Esophagus muscularis mucosa (tissue), 4 donors: ENCODE measurements around the gene PEX14. TPM values are rescaled to one million over a fixed set of nuclear protein-coding genes. Genes with fewer than 3 reads are reported as not detected.

ENCODE experiments used
- DNase-seq: peaks from one replicate; pipeline ENCODE4 v3.0.0-alpha.2; 2017; ENCODE audit errors: extremely low spot score
- H3K27ac ChIP-seq, 4 donors: fragments of 200-600 bp; sonication (generic); replicated peaks in 1 of 4; 1 replicate in 3 of 4; 2 replicates in 1 of 4; pipeline ENCODE4 v1.5.1; 2016 to 2019; ENCODE audit warnings: mild to moderate bottlenecking in 1 of 4
- H3K27me3 ChIP-seq, 4 donors: fragments of 200-600 bp; sonication (generic); one replicate each; pipeline versions ENCODE4 v1.5.1 to v1.6.0; 2016 to 2019
- H3K36me3 ChIP-seq, 4 donors: fragments of 200-600 bp; sonication (generic); one replicate each; pipeline ENCODE4 v1.5.1; 2016 to 2019
- H3K4me1 ChIP-seq, 4 donors: fragments of 200-600 bp; sonication (generic); one replicate each; pipeline ENCODE4 v1.5.1; 2016 to 2019
- H3K4me3 ChIP-seq, 4 donors: fragments of 200-600 bp; sonication (generic); 1 replicate in 2 of 4; 2 replicates in 2 of 4; pipeline ENCODE4 v1.5.1; 2016 to 2019; ENCODE audit warnings: mild to moderate bottlenecking in 4 of 4, moderate library complexity in 1 of 4
- H3K9me3 ChIP-seq, 4 donors: fragments of 200-600 bp; sonication (generic); 1 replicate in 3 of 4; 2 replicates in 1 of 4; pipeline ENCODE4 v1.5.1; 2016 to 2019
- EP300 ChIP-seq: sonication (generic); formaldehyde crosslinking; IDR thresholded peaks from one replicate; pipeline ENCODE4 v1.6.1; 2017; ENCODE audit warnings: antibody characterized with exemption
- POLR2A ChIP-seq: fragments of 450-650 bp; IDR thresholded peaks from one replicate; pipeline ENCODE4 v1.6.1; 2017; ENCODE audit warnings: antibody characterized with exemption, moderate library complexity, mild to moderate bottlenecking, low read depth
- POLR2AphosphoS5 ChIP-seq, 2 donors: sonication (generic); formaldehyde crosslinking; IDR thresholded peaks; one replicate each; pipeline ENCODE4 v1.6.1; 2017; ENCODE audit warnings: antibody characterized with exemption in 2 of 2
- WGBS: methylation state at CpG from one replicate; pipeline ENCODE4 v1.1.5; 2018; 5-methylcytosine and 5-hydroxymethylcytosine counted together
- intact Hi-C: fragments of 100-400 bp; cut with DNase I; formaldehyde crosslinking; loops from one replicate; pipeline ENCODE4 v1.15.1; 2023
- total RNA-seq, 4 donors: library from RNA; depleted of rRNA; stranded (reverse); fragments of >200 nt; gene quantifications; one replicate each; pipeline versions ENCODE4 v1.1.0 to v1.2.1, GENCODE V29; 2016
- TF ChIP-seq, protein P1 (sequence below), 3 experiments: fragments of 200-600 bp in 2 of 3; fragments of 450-650 bp in 1 of 3; sonication (generic) in 2 of 3; IDR thresholded peaks; one replicate each; pipeline ENCODE4 v1.5.1; 2017 to 2019; ENCODE audit warnings: antibody characterized with exemption in 3 of 3, mild to moderate bottlenecking in 2 of 3, moderate library complexity in 1 of 3

The PEX14 gene
- total RNA-seq, 4 donors from 2014 or later: 16.2 to 24.2 (median 20.1) TPM

DNA sequence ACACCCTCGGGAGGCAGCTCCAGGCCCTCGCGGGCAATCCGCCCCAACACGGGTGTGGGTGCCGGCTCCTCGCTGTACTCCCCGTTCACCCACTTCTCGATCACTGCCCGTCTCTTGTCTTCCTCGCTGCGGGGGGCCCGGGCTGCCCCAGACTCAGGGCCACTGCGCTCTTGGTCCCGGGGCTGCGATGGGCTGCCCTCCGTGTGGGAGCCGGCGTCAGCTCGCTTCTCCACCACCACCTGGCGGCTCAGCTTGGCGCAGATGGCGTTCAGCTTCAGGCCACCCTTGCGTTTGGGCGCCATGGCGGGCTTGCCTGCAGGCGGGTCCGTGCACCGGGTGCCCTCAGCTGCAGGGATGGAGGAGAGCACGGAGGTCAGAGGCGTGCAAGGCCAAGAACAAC is 190.5 kb downstream of the PEX14 start:
- peaks cover 70 to 85% (median 81%) of the 10 kb centered on the region in 4 donors for H3K4me1 ChIP-seq
- no peaks in the 10 kb centered on the region for H3K9me3 ChIP-seq
- peak overlapping the region; percentile 86 to 96 (median 91) for H3K27ac ChIP-seq
- 96% methylated on average over 26 of the region's 31 CpGs for whole genome bisulfite sequencing
- intact Hi-C loops: no loop called here
- H3K36me3 ChIP-seq: peaks cover 0 to 26% (median 12%) of the 10 kb centered on the region in 4 donors
- no peak for DNase-seq
- no peak overlapping the region for H3K4me3 ChIP-seq
- no peaks in the 10 kb centered on the region for H3K27me3 ChIP-seq
- TF ChIP-seq POLR2A (no peak), EP300 (no peak), POLR2AphosphoS5 (IDR thresholded peaks at IDR 0.05) (no peak)
- TF ChIP-seq, protein P1, sequence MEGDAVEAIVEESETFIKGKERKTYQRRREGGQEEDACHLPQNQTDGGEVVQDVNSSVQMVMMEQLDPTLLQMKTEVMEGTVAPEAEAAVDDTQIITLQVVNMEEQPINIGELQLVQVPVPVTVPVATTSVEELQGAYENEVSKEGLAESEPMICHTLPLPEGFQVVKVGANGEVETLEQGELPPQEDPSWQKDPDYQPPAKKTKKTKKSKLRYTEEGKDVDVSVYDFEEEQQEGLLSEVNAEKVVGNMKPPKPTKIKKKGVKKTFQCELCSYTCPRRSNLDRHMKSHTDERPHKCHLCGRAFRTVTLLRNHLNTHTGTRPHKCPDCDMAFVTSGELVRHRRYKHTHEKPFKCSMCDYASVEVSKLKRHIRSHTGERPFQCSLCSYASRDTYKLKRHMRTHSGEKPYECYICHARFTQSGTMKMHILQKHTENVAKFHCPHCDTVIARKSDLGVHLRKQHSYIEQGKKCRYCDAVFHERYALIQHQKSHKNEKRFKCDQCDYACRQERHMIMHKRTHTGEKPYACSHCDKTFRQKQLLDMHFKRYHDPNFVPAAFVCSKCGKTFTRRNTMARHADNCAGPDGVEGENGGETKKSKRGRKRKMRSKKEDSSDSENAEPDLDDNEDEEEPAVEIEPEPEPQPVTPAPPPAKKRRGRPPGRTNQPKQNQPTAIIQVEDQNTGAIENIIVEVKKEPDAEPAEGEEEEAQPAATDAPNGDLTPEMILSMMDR (IDR thresholded peaks at IDR 0.05): no peak

DNA sequence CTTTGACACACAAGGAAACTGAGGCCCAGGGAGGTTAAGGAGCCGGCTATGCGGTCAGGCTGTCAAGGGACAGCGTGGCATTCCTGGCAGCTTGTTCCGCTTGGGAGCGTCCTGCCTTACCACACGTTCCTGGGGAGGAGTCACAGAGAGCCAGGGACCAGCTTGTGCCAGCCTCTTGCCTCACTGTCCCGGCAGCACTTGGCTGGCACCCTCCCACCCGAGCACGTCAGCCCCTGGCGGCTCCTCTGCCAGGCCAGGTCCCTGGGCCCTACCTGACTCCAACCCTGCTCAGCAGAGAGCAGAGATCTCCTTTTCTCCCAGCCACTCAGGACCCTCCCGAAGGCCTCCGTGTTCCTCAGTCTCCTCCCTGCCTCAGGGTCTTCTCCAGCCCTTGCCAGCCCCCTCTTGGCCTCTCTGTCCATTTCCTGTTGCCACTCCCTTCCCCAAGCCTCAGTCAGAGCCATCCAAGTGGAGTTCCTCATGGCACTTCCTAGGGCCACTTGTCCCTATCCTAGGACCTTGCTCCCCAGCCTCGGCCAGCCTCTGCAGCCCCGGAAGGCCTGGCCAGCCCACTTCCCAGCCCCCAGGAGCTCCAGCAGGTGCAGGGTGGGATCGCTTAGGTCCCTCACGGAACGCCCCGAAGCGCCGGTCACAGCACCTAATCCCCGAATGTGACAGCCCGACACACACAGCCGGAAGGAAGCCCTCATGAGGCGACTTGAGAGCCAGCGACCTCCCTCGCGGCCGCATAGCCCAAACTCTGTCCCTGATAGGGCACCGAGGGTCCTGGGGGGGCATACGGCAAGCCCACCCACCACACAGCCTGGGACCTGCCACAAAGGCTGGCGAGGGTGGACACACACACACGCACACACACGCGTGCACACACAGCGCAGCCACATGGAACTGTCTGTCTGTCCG is 191.4 kb downstream of the PEX14 start:
- Histone ChIP-seq H3K27ac (peak overlapping the region; percentile 86 to 96 (median 91)), H3K4me1 (peaks cover 72 to 95% (median 90%) of the 10 kb centered on the region in 4 donors), H3K4me3 (no peak overlapping the region), H3K36me3 (peaks cover 0 to 21% (median 11%) of the 10 kb centered on the region in 4 donors), H3K27me3 (no peaks in the 10 kb centered on the region), H3K9me3 (no peaks in the 10 kb centered on the region)
- no peak for DNase-seq
- intact Hi-C loops: no loop called here
- TF ChIP-seq POLR2AphosphoS5 (IDR thresholded peaks at IDR 0.05) (peak; percentile 70 to 89), POLR2A (no peak)
- WGBS: 83% methylated on average over 22 of the region's 36 CpGs

DNA sequence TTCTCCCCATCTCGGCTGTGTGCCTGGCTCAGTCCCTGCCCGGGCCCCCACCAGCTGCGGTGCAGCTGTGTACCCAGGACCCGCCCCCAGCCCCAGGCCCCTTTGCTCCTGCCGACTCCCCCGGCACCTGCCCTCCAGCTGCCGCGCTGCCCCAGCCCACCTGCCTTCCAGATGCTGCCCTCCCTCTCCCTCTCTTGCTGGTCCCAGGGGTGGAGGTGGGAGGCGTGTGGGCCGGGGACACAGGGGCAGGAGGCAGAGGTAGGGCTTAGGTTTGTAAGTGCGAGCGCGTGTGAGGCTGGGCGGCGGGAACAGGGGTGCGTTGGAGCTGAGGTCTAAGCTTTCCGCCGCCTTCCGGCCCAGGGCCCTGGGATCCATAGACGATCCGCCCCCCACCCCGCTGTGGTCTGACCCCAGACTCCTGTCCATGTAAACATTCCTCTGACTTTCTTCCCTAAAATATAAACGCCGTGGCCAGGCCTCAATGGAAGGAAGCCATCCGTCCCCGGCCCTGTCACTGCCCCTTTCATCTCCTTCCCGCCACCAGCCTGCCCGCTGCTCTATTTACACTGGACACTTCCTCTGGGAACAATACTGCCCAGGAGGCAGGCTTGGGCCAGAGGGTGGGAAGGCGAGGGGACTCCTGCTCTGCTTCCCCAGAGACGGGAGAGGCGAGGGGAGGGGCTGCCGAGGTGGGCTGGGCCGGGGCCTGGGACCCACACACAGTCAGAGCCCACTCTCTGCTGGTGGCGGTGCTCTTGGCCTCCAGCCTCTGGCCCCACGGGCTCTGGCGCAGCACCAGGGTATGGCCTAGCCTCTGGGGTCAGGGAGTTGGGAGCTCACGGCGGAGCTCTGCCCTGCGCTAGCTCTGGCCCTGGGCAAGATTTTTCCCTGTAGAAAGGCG is 193.4 kb downstream of the PEX14 start:
- 22% methylated on average over 22 of the region's 40 CpGs for WGBS
- Histone ChIP-seq H3K9me3 (no peaks in the 10 kb centered on the region), H3K4me1 (peaks cover 77 to 100% (median 100%) of the 10 kb centered on the region in 4 donors), H3K27me3 (no peaks in the 10 kb centered on the region), H3K4me3 (peak overlapping the region in 2 of 4 donors; percentile 3 to 18), H3K27ac (peak overlapping the region; percentile 86 to 96 (median 91)), H3K36me3 (peaks cover 0 to 18% (median 11%) of the 10 kb centered on the region in 4 donors)
- DNase-seq: no peak
- intact Hi-C loops: no loop called here
- TF ChIP-seq POLR2A: no peak
- TF ChIP-seq, protein P1 (IDR thresholded peaks at IDR 0.05): no peak
- no peak for TF ChIP-seq POLR2AphosphoS5 (IDR thresholded peaks at IDR 0.05)
- no peak for TF ChIP-seq EP300

DNA sequence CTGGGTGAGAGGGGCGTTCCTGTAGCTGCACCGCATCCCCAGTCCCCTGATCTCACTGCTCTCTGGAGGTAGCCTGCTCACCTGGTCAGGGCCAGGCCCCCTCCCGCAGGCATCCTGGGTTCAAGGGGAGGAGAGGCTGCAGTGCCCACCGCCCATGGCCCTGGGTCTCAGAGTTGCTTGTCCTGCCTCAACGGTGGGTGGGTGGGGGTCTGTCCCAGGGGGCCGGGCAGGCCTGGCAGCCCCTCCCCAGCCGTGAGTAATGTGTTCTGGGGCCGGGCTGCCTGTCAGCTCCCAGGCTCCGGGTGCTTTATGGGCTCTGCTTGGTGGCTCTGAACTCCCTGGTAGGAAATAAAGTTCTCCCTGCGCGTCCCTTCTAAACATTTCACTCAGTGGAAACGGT is 194.8 kb downstream of the PEX14 start:
- H3K4me3 ChIP-seq: no peak overlapping the region
- H3K4me1 ChIP-seq: peaks cover 74 to 100% (median 100%) of the 10 kb centered on the region in 4 donors
- TF ChIP-seq POLR2AphosphoS5 (IDR thresholded peaks at IDR 0.05): no peak
- TF ChIP-seq, protein P1 (IDR thresholded peaks at IDR 0.05): no peak
- TF ChIP-seq EP300: no peak
- no peak for TF ChIP-seq POLR2A
- WGBS: 100% methylated on average over 3 of the region's 12 CpGs
- H3K36me3 ChIP-seq: peaks cover 0 to 9% (median 8%) of the 10 kb centered on the region in 4 donors
- no peaks in the 10 kb centered on the region for H3K9me3 ChIP-seq
- peak overlapping the region; percentile 86 to 96 (median 91) for H3K27ac ChIP-seq
- DNase-seq: no peak
- intact Hi-C loops: no loop called here
- H3K27me3 ChIP-seq: no peaks in the 10 kb centered on the region
